PC-3 (cell line): ENCODE measurements around the gene POGLUT3.

ENCODE experiments used
- EZH2 ChIP-seq: fragments of 300-600 bp; sonication (generic); IDR thresholded peaks from one replicate; pipeline ENCODE4 v1.6.1; 2017; ENCODE audit warnings: antibody characterized with exemption, mild to moderate bottlenecking, low read length; ENCODE audit not compliant: unreplicated experiment
- EZH2phosphoT487 ChIP-seq: fragments of 300-600 bp; sonication (generic); IDR thresholded peaks from 2 replicates; pipeline ENCODE4 v1.6.1; 2018; ENCODE audit warnings: mild to moderate bottlenecking, antibody characterized with exemption, low read length, borderline replicate concordance
- TF ChIP-seq, protein P1 (sequence below): fragments of 300-600 bp; sonication (generic); conservative IDR thresholded peaks from 2 replicates; pipeline ENCODE4 v1.5.1; 2017; ENCODE audit warnings: antibody characterized with exemption, low read depth, mild to moderate bottlenecking, low read length

DNA sequence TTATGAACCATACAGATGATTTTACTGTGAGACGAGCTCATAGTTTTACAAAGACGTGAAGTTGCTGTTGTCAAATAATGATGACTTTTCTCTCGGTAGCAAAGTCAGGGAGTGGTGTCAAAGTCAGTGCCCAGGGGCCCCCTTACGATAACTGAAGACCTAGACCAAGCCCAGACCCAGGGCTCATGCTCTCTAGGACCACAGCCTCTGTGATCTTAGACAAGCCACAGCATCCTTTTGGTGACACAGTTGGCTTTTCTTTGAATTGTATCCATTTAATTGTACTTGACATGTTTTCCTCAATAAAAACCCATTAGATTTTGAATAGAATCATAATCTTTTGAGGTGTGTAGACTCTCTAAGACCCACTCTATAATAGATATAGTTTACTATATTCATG, 17.9 kb upstream of the POGLUT3 start:
- TF ChIP-seq, protein P1, sequence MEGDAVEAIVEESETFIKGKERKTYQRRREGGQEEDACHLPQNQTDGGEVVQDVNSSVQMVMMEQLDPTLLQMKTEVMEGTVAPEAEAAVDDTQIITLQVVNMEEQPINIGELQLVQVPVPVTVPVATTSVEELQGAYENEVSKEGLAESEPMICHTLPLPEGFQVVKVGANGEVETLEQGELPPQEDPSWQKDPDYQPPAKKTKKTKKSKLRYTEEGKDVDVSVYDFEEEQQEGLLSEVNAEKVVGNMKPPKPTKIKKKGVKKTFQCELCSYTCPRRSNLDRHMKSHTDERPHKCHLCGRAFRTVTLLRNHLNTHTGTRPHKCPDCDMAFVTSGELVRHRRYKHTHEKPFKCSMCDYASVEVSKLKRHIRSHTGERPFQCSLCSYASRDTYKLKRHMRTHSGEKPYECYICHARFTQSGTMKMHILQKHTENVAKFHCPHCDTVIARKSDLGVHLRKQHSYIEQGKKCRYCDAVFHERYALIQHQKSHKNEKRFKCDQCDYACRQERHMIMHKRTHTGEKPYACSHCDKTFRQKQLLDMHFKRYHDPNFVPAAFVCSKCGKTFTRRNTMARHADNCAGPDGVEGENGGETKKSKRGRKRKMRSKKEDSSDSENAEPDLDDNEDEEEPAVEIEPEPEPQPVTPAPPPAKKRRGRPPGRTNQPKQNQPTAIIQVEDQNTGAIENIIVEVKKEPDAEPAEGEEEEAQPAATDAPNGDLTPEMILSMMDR = no peak
- TF ChIP-seq EZH2 (no peak), EZH2phosphoT487 (no peak)
